GF-D8 (cell line): Measurements from ENCODE around the gene PCDHB3.
"Not testable (repeated sequence)": the region's sequence is repeated elsewhere in the genome, so short reads cannot be mapped to it uniquely, and the experiment has no call there.

Experiments
- DNase-seq: peaks from one replicate; lab custom pipeline; 2025; lab: John Stamatoyannopoulos, UW

PCDHB3 gene

GRCh38 chr5:141100243-141100805 is at the start of gene PCDHB3:
Gene PCDHB3 (plus strand): TSS chr5:141100473. CDS start chr5:141100650, 177 bp downstream.
- no peak for DNase-seq

GRCh38 chr5:141050622-141051520 is 49.4 kb upstream of the PCDHB3 start, which contains the start of gene PCDHB1:
Gene PCDHB1 (plus strand): TSS chr5:141051374. CDS start chr5:141051471, 97 bp downstream.
- no peak for DNase-seq

- no peak for DNase-seq
Measured at GRCh38 chr5:141051521-141051866, 48.8 kb upstream of the PCDHB3 start.

GRCh38 chr5:141077826-141078225 is 22.4 kb upstream of the PCDHB3 start:
- DNase-seq = no peak

DNA sequence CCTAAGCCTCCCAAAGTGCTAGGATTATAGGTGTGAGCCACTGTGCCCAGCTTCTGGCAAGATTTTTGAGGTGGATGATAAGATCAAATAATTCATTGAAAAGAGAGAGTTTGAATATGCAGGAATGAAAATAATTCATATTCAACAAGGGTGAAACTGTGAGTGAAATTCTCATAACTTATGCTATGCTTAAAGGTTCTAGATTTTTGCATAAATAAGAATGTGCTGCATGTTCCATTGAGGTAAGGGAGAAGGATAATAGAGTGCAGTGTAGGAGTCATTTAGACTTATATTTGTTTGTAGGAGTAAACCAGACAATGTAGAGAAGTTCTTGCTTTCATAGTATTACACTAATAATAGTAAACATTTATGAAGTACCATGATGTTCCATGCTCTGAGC is 18.0 kb upstream of the PCDHB3 start:
- DNase-seq = no peak

DNA sequence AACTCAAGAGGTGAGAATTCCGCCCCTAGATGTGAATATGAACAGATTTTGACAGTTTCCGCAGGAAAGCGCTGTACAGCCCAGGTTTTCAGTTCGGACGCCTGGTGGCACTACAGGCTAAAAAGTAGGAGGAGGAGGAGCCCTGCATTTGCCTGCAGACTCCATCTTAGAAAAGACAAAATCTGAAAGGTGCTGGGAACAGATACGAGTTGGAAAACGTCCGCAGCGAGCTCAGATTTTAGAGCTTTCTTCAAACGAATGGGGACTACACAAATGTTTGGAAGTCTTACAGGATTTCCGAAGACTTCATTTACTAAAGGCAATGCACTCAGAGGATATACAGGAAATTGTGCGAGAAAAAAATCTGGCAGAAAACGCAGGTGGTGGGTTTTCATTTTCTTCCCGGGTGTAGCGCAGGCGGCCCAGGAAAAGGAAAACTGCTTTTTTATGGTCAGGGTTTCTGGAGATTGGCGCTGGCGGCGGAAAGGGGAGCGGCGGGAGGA is 15.7 kb upstream of the PCDHB3 start:
- no peak for DNase-seq

- DNase-seq = no peak
Measured at GRCh38 chr5:141094481-141095262, 5.6 kb upstream of the PCDHB3 start, which contains the start of gene PCDHB2. Gene PCDHB2 (plus strand): TSS chr5:141094615. CDS start chr5:141094791, 176 bp downstream.

GRCh38 chr5:141095263-141095641 is 5.0 kb upstream of the PCDHB3 start:
- DNase-seq = no peak

- not testable (repeated sequence) for DNase-seq
Measured at GRCh38 chr5:141096181-141096580, 4.1 kb upstream of the PCDHB3 start.

DNA sequence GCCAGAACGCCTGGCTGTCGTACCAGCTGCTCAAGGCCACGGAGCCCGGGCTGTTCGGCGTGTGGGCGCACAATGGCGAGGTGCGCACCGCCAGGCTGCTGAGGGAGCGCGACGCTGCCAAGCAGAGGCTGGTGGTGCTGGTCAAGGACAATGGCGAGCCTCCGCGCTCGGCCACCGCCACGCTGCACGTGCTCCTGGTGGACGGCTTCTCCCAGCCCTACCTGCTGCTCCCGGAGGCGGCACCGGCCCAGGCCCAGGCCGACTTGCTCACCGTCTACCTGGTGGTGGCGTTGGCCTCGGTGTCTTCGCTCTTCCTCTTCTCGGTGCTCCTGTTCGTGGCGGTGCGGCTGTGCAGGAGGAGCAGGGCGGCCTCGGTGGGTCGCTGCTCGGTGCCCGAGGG is 3.7 kb upstream of the PCDHB3 start:
- not testable (repeated sequence) for DNase-seq

DNA sequence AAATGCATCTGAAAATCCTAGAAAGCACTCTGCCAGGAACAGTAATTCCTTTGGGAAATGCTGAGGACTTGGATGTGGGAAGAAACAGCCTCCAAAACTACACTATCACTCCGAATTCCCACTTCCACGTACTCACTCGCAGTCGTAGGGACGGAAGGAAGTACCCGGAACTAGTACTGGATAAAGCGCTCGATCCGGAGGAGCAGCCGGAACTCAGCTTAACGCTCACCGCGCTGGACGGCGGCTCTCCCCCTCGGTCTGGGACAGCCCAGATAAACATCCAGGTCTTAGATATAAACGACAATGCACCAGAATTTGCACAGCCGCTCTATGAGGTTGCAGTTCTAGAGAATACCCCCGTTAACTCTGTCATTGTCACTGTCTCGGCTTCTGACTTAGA is 786 bp downstream of the PCDHB3 start:
- DNase-seq = no peak

- not testable (repeated sequence) for DNase-seq
Measured at GRCh38 chr5:141102070-141102469, 1.8 kb downstream of the PCDHB3 start.

DNA sequence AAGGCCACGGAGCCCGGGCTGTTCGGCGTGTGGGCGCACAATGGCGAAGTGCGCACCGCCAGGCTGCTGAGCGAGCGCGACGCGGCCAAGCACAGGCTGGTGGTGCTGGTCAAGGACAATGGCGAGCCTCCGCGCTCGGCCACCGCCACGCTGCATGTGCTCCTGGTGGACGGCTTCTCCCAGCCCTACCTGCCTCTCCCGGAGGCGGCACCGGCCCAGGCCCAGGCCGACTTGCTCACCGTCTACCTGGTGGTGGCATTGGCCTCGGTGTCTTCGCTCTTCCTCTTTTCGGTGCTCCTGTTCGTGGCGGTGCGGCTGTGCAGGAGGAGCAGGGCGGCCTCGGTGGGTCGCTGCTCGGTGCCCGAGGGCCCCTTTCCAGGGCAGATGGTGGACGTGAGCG is 2.2 kb downstream of the PCDHB3 start:
- DNase-seq = not testable (repeated sequence)

- DNase-seq = no peak
Measured at GRCh38 chr5:141105350-141105749, 5.1 kb downstream of the PCDHB3 start.

- DNase-seq = no peak
Measured at GRCh38 chr5:141119250-141119649, 19.0 kb downstream of the PCDHB3 start.

- no peak for DNase-seq
Measured at GRCh38 chr5:141121563-141121962, 21.3 kb downstream of the PCDHB3 start, which contains the start of gene PCDHB4. Gene PCDHB4 (plus strand): TSS chr5:141121818. CDS start chr5:141121999, 181 bp downstream.

DNA sequence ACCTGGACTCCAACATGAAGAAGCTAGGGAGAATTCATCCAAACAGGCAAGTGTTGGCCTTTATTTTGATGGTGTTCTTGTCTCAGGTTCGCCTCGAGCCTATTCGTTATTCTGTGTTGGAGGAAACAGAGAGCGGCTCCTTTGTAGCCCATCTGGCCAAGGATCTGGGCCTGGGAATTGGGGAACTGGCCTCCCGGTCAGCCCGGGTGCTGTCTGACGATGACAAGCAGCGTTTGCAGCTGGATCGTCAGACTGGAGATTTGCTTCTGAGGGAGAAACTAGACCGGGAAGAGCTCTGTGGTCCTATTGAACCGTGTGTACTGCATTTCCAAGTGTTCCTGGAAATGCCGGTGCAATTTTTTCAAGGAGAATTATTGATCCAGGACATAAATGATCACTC is 21.7 kb downstream of the PCDHB3 start:
- no peak for DNase-seq

DNA sequence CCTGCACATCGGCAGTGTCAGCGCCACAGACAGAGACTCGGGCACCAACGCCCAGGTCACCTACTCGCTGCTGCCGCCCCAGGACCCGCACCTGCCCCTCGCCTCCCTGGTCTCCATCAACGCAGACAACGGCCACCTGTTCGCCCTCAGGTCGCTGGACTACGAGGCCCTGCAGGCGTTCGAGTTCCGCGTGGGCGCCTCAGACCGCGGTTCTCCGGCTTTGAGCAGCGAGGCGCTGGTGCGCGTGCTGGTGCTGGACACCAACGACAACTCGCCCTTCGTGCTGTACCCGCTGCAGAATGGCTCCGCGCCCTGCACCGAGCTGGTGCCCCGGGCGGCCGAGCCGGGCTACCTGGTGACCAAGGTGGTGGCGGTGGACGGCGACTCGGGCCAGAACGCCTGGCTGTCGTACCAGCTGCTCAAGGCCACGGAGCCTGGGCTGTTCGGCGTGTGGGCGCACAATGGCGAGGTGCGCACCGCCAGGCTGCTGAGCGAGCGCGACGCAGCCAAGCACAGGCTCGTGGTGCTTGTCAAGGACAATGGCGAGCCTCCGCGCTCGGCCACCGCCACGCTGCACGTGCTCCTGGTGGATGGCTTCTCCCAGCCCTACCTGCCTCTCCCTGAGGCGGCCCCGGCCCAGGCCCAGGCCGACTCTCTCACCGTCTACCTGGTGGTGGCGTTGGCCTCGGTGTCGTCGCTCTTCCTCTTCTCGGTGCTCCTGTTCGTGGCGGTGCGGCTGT is 23.3 kb downstream of the PCDHB3 start:
- DNase-seq = not testable (repeated sequence)

DNA sequence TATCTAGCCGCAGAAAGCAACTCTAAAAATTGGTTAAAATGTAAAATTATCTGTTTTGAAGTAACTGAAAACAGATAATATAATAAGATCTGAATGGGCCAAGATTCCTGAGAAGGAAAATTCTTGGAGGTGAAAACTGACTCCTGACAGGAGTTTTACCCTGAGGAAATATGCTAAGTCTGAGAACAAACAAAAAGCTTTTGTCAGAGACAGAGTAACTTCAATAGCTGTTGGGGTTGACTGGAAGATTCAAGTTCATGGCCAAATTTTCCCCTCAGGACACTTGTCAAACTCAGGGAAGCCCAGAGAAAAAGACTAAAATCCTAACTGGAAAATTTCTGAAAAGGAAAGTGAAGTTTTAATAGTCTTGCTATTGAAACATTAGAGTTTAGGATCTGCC is 27.0 kb downstream of the PCDHB3 start:
- DNase-seq = no peak

- DNase-seq = no peak
Measured at GRCh38 chr5:141135030-141135717, 34.9 kb downstream of the PCDHB3 start, which contains the start of gene PCDHB5. Gene PCDHB5 (plus strand): TSS chr5:141135206. CDS start chr5:141135435, 229 bp downstream.
